ENCODE measurements around the gene RAPGEF5.

GRCh38 chr7:22200238-22200637 lies 156.7 kb downstream of the RAPGEF5 start:
- TF ChIP-seq POLR2AphosphoS5 (IDR thresholded peaks at IDR 0.05) (no peak), POLR2A (IDR thresholded peaks at IDR 0.05) (no peak)
